MCF 10A (cell line): ENCODE measurements around the gene TWNK. TPM values are rescaled to one million over a fixed set of nuclear protein-coding genes. Genes with fewer than 3 reads are reported as not detected.

Experiments used
- BruUV-seq: library from RNA; stranded (reverse); fragments of 400-500 nt; replicated peaks from 2 replicates; lab custom pipeline; 2021; lab: Mats Ljungman, UMichigan
- CTCF ChIA-PET: fragments of 300-600 bp; sonication (Branson Sonifier 250); formaldehyde crosslinking; extraction: SDS; loops from one replicate; lab custom pipeline; 2021; ENCODE audit warnings: antibody characterized with exemption, inconsistent platforms; lab: Yijun Ruan, JAX
- POLR2A ChIA-PET: fragments of 300-600, 350-650 bp; sonication (Branson Sonifier 250); formaldehyde crosslinking; extraction: SDS; loops from one replicate; lab custom pipeline; 2020; ENCODE audit warnings: antibody characterized with exemption, inconsistent platforms; lab: Yijun Ruan, JAX
- DNase-seq: peaks from one replicate; pipeline ENCODE4 v3.0.0-alpha.2; 2018; ENCODE audit not compliant: unreplicated experiment
- H3K27ac Mint-ChIP-seq: one replicate; pipeline ENCODE4 v1.8.0; 2022; ENCODE audit warnings: mild to moderate bottlenecking, low read depth, mixed read lengths; ENCODE audit not compliant: unreplicated experiment
- H3K27me3 Mint-ChIP-seq: one replicate; pipeline ENCODE4 v1.8.0; 2022; ENCODE audit warnings: mixed read lengths; ENCODE audit not compliant: insufficient read depth, unreplicated experiment
- H3K36me3 Mint-ChIP-seq: one replicate; pipeline ENCODE4 v1.8.0; 2022; ENCODE audit warnings: mild to moderate bottlenecking, moderate library complexity, mixed read lengths; ENCODE audit not compliant: insufficient read depth, unreplicated experiment
- H3K4me1 Mint-ChIP-seq: one replicate; pipeline ENCODE4 v1.8.0; 2022; ENCODE audit warnings: mixed read lengths; ENCODE audit not compliant: insufficient read depth, unreplicated experiment
- H3K4me3 Mint-ChIP-seq: one replicate; pipeline ENCODE4 v1.8.0; 2022; ENCODE audit warnings: mild to moderate bottlenecking, moderate library complexity, mixed read lengths; ENCODE audit not compliant: unreplicated experiment
- H3K9me3 Mint-ChIP-seq: one replicate; pipeline ENCODE4 v1.8.0; 2022; ENCODE audit warnings: mixed read lengths; ENCODE audit not compliant: unreplicated experiment
- intact Hi-C: fragments of 100-400 bp; cut with micrococcal nuclease; formaldehyde crosslinking; loops from 2 replicates; pipeline ENCODE4 v1.14.1; 2022
- total RNA-seq: library from RNA; stranded (reverse); gene quantifications from 2 replicates; pipeline ENCODE4 v1.2.3, GENCODE V29; 2022
- TF ChIP-seq, protein P1 (sequence below): fragments of 200-600 bp; IDR thresholded peaks from one replicate; pipeline ENCODE4 v1.8.0; 2022; ENCODE audit warnings: antibody characterized with exemption, mild to moderate bottlenecking; ENCODE audit not compliant: unreplicated experiment

TWNK gene
- total RNA-seq, 1 experiment from 2014 or later: 27.9 TPM

- H3K27me3 Mint-ChIP-seq: no peaks in the 10 kb centered on the region
- no TSS peak for BruUV-seq
- DNase-seq: no peak
- H3K36me3 Mint-ChIP-seq: peaks cover 24% of the 10 kb centered on the region
- intact Hi-C loops: no loop called here
- no peaks in the 10 kb centered on the region for H3K4me1 Mint-ChIP-seq
- H3K4me3 Mint-ChIP-seq: no peak overlapping the region
- ChIA-PET POLR2A (interaction anchor here (0.8 to 1.6 kb wide), 4 partner anchors 9 to 21 kb away, joined by 3 to 4 read pairs (median 4); no protein-coding TSS in a partner anchor), CTCF (interaction anchor here (0.6 to 1.5 kb wide), 7 partner anchors 18 to 453 kb away, joined by 3 to 8 read pairs (median 4); no protein-coding TSS in a partner anchor)
- H3K9me3 Mint-ChIP-seq: no peaks in the 10 kb centered on the region
- TF ChIP-seq, protein P1, sequence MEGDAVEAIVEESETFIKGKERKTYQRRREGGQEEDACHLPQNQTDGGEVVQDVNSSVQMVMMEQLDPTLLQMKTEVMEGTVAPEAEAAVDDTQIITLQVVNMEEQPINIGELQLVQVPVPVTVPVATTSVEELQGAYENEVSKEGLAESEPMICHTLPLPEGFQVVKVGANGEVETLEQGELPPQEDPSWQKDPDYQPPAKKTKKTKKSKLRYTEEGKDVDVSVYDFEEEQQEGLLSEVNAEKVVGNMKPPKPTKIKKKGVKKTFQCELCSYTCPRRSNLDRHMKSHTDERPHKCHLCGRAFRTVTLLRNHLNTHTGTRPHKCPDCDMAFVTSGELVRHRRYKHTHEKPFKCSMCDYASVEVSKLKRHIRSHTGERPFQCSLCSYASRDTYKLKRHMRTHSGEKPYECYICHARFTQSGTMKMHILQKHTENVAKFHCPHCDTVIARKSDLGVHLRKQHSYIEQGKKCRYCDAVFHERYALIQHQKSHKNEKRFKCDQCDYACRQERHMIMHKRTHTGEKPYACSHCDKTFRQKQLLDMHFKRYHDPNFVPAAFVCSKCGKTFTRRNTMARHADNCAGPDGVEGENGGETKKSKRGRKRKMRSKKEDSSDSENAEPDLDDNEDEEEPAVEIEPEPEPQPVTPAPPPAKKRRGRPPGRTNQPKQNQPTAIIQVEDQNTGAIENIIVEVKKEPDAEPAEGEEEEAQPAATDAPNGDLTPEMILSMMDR: no peak
- H3K27ac Mint-ChIP-seq: no peak overlapping the region
These were observed 20.0 kb upstream of the TWNK start for GRCh38 chr10:100967332-100967731.

DNA sequence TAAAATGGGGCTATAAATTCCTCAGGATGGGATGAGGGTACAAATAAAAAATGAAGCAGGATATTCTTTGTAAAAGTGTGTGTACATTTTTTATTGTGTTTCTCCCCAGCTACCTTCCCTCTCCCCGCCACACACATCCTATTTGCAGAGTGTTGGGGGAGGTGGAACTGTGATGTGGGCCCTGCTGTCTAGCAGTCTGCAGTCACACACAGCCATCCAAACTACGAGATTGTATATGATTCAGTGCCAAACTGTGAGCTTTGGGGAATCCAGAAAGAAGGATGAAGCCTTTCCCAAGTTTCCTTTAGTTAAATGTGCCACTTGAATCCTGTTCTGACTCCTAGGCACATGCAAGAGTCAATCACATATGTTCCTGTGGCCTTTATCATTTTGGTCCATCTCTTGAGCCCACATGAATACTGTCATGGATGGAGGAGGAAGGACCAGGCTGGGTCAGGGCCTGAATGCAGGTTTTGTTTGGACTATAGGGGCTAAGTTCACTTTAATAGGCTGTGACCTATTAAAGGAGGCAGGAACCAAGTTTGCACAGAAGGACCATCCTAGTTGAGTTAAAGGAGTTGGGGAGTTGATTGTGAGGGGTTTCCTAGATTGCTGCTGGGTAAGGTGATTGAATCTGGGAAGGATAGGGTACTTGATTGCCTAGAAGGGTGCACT lies 19.1 kb upstream of the TWNK start:
- peak overlapping the region; percentile 66 for H3K4me3 Mint-ChIP-seq
- no peaks in the 10 kb centered on the region for H3K4me1 Mint-ChIP-seq
- POLR2A ChIA-PET: interaction anchor here (1.4 to 1.6 kb wide), 2 partner anchors 10 to 20 kb away, joined by 3 to 4 read pairs; no protein-coding TSS in a partner anchor
- no peaks in the 10 kb centered on the region for H3K27me3 Mint-ChIP-seq
- no peak overlapping the region for H3K27ac Mint-ChIP-seq
- intact Hi-C loops: no loop called here
- DNase-seq: no peak
- H3K36me3 Mint-ChIP-seq: peaks cover 24% of the 10 kb centered on the region
- no TSS peak for BruUV-seq
- TF ChIP-seq, protein P1: no peak
- CTCF ChIA-PET: interaction anchor here (0.5 to 1.5 kb wide), 7 partner anchors 11 to 1087 kb away, joined by 3 to 6 read pairs (median 3); no protein-coding TSS in a partner anchor
- no peaks in the 10 kb centered on the region for H3K9me3 Mint-ChIP-seq

- Mint-ChIP-seq H3K4me1 (no peaks in the 10 kb centered on the region), H3K36me3 (peaks cover 22% of the 10 kb centered on the region), H3K27ac (no peak overlapping the region), H3K27me3 (no peaks in the 10 kb centered on the region), H3K9me3 (no peaks in the 10 kb centered on the region), H3K4me3 (peak overlapping the region; percentile 66)
- POLR2A ChIA-PET: interaction anchor here (1.6 kb wide), 1 partner anchor 11 kb away, joined by 3 read pairs; no protein-coding TSS in a partner anchor
- CTCF ChIA-PET: interaction anchor here (0.7 to 0.8 kb wide), 3 partner anchors 11 to 46 kb away, joined by 3 to 6 read pairs (median 3); no protein-coding TSS in a partner anchor
- intact Hi-C loops: no loop called here
- TF ChIP-seq, protein P1: no peak
- DNase-seq: no peak
- BruUV-seq: no TSS peak
These were observed 18.5 kb upstream of the TWNK start for GRCh38 chr10:100968863-100969186.
